Activated naive CD8-positive, alpha-beta T cell treated with anti-CD3 and anti-CD28 coated beads, Interleukin-2, amount 10 ng/mL, durations not matched to agents 7 days and 5 days (primary cell): ENCODE results near the gene CBLIF. TPM values are rescaled to one million over a fixed set of nuclear protein-coding genes. Genes with fewer than 3 reads are reported as not detected.
"Not testable (repeated sequence)": the region's sequence is repeated elsewhere in the genome, so short reads cannot be mapped to it uniquely, and the experiment has no call there.

Experiments used
- ATAC-seq: fragments of 150-1000 bp; cut with Tn5 transposase; one replicate; pipeline ENCODE4 v1.10.0; 2021; ENCODE audit warnings: low read depth, moderate library complexity
- POLR2A ChIA-PET: fragments of 350-600 bp; sonication (Branson Sonifier 250); formaldehyde crosslinking; loops from one replicate; lab custom pipeline; 2021; ENCODE audit warnings: antibody characterized with exemption; lab: Charles Lee
- DNase-seq: peaks from one replicate; pipeline ENCODE4 v3.0.0; 2021
- H3K27ac Mint-ChIP-seq: one replicate; pipeline ENCODE4 v1.8.0; 2022; ENCODE audit warnings: mild to moderate bottlenecking, mixed read lengths
- H3K27me3 Mint-ChIP-seq: one replicate; pipeline ENCODE4 v1.8.0; 2022; ENCODE audit warnings: mild to moderate bottlenecking, moderate library complexity, mixed read lengths
- H3K36me3 Mint-ChIP-seq: one replicate; pipeline ENCODE4 v1.8.0; 2021; ENCODE audit warnings: mild to moderate bottlenecking, mixed read lengths
- H3K4me1 Mint-ChIP-seq: one replicate; pipeline ENCODE4 v1.8.0; 2021; ENCODE audit warnings: mixed read lengths
- H3K4me3 Mint-ChIP-seq: one replicate; pipeline ENCODE4 v1.8.0; 2022; ENCODE audit warnings: mild to moderate bottlenecking, moderate library complexity, mixed read lengths
- H3K9me3 Mint-ChIP-seq: one replicate; pipeline ENCODE4 v1.8.0; 2021; ENCODE audit warnings: mixed read lengths
- total RNA-seq, 2 experiments: library from RNA; stranded (reverse); gene quantifications; one replicate each; pipeline ENCODE4 v1.2.3, GENCODE V29; 2021

Gene CBLIF
- total RNA-seq, 2 experiments from 2014 or later, result not detected

DNA sequence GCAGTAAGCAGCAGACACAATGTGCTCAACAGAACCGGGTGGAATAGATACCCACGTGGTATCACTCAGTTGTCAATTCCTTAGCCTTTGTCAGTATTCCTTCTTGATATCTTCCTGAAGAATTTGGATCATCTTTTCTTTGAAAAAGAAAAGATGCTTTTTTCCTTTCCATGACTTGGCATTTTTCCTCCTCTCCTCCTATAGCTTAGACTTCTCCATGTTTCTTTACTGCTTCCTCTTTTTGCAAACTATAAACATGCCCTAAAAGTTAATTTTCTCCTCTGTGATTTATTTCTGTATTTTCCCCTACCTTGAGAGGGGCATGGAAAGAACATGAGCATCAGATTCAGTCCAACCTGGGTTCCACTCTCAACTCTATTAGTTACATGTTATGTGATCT, 11.7 kb downstream of the CBLIF start:
- Mint-ChIP-seq H3K9me3 (no peaks in the 10 kb centered on the region), H3K4me1 (peaks cover 3% of the 10 kb centered on the region), H3K4me3 (no peak overlapping the region), H3K27ac (no peak overlapping the region), H3K36me3 (no peaks in the 10 kb centered on the region), H3K27me3 (no peaks in the 10 kb centered on the region)
- no peak for ATAC-seq
- POLR2A ChIA-PET, result no interaction called here
- no peak for DNase-seq

DNA sequence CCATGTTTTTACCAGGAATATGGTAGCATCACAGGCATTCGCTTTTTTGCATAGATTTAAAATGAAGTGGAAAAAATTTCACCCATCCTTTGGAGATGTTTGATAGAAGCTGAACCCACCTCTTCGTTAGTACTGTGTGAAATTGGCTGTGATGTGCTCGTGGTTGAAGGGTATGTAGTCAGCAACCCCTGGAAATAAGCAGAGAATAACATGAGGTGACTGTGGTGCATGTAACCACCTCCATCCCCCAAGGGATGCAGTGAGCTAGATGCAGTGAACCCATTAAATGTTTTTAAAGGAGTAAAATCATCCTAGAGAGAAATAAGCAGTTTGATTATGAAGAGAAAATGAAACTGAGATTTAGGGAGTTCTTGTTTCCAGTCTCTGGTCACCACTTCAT, 15.9 kb downstream of the CBLIF start:
- H3K4me3 Mint-ChIP-seq, result no peak overlapping the region

GRCh38 chr11:59822989-59823566, 22.2 kb downstream of the CBLIF start:
- H3K27me3 Mint-ChIP-seq, result peaks cover 2% of the 10 kb centered on the region
- H3K4me3 Mint-ChIP-seq, result no peak overlapping the region
- POLR2A ChIA-PET, result no interaction called here
- H3K36me3 Mint-ChIP-seq, result no peaks in the 10 kb centered on the region
- ATAC-seq (peak; percentile 78), DNase-seq (no peak)
- H3K9me3 Mint-ChIP-seq, result no peaks in the 10 kb centered on the region
- H3K4me1 Mint-ChIP-seq, result peaks cover 10% of the 10 kb centered on the region
- H3K27ac Mint-ChIP-seq, result no peak overlapping the region

More for the DNA sequence above, 15.9 kb downstream of the CBLIF start:
- no peak for DNase-seq
- ATAC-seq, result no peak
- Mint-ChIP-seq H3K36me3 (no peaks in the 10 kb centered on the region), H3K4me1 (peaks cover 3% of the 10 kb centered on the region), H3K9me3 (no peaks in the 10 kb centered on the region), H3K27me3 (peaks cover 2% of the 10 kb centered on the region), H3K27ac (no peak overlapping the region)
- POLR2A ChIA-PET, result no interaction called here

- Mint-ChIP-seq H3K4me1 (peaks cover 17% of the 10 kb centered on the region), H3K36me3 (peaks cover 8% of the 10 kb centered on the region), H3K9me3 (no peaks in the 10 kb centered on the region), H3K4me3 (no peak overlapping the region), H3K27ac (peak overlapping the region; percentile 32), H3K27me3 (peaks cover 2% of the 10 kb centered on the region)
- no peak for DNase-seq
- ATAC-seq, result peak; percentile 49
- POLR2A ChIA-PET, result no interaction called here
Measured at GRCh38 chr11:59818572-59818971, 26.7 kb downstream of the CBLIF start.

GRCh38 chr11:59816434-59816833, 28.9 kb downstream of the CBLIF start:
- H3K4me3 Mint-ChIP-seq, ATAC-seq, H3K9me3 Mint-ChIP-seq, H3K27me3 Mint-ChIP-seq, H3K27ac Mint-ChIP-seq, DNase-seq: not testable (repeated sequence)
- Mint-ChIP-seq H3K4me1 (peaks cover 16% of the 10 kb centered on the region), H3K36me3 (peaks cover 11% of the 10 kb centered on the region)
- POLR2A ChIA-PET, result interaction anchor here (1.0 kb wide), 2 partner anchors 15 to 62 kb away, joined by 3 read pairs; no protein-coding TSS in a partner anchor

DNA sequence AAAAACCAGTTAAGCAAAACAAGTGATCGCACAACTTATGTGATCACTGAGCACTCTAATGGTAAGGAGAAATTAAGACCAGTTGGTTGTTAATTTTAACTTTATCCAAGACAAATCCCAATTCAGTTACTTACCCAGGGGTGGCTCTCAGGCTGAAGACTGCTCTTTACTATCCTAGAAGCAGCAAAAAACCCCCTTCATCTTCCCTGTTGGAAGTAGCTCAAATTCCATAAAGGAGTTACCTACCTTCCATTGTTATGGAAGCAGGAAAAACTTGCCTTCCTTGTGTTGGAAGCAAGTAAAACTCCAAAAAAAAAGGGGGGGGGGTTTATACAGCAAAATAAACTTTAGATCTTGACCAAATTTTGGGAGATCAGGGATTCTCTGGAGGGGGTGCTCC, 29.5 kb downstream of the CBLIF start:
- no peak for DNase-seq
- H3K27me3 Mint-ChIP-seq, result peaks cover 2% of the 10 kb centered on the region
- POLR2A ChIA-PET, result interaction anchor here (0.6 to 1.0 kb wide), 2 partner anchors 61 to 218 kb away, joined by 3 read pairs; no protein-coding TSS in a partner anchor
- H3K36me3 Mint-ChIP-seq, result peaks cover 15% of the 10 kb centered on the region
- no peak overlapping the region for H3K4me3 Mint-ChIP-seq
- H3K9me3 Mint-ChIP-seq, result peaks cover 2% of the 10 kb centered on the region
- H3K4me1 Mint-ChIP-seq, result peaks cover 23% of the 10 kb centered on the region
- no peak for ATAC-seq
- no peak overlapping the region for H3K27ac Mint-ChIP-seq

DNA sequence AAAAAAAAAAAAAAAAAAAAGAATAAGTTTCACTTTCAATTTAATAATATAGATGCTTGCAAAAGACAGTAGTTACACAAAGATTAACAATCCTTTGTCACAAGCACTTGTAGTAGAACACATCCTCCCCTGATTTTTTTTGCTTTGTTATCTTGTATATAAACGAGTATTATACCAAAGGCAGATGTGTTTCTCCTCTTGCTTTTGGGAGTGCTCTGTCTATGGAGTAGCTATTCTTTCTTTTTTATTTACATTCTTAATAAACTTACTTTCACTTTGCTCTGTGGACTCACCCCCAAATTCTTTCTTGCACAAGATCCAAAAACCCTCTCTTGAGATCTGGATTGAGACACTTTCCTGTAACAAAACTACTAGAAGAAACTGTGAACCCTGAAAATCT, 31.3 kb downstream of the CBLIF start:
- Mint-ChIP-seq H3K27me3 (peaks cover 2% of the 10 kb centered on the region), H3K4me3 (peak overlapping the region; percentile 60), H3K4me1 (peaks cover 25% of the 10 kb centered on the region), H3K9me3 (peaks cover 2% of the 10 kb centered on the region), H3K36me3 (peaks cover 17% of the 10 kb centered on the region), H3K27ac (peak overlapping the region; percentile 74)
- DNase-seq, result no peak
- no peak for ATAC-seq
- POLR2A ChIA-PET, result interaction anchor here (0.7 kb wide), 2 partner anchors 31 to 279 kb away, joined by 6 to 7 read pairs; no protein-coding TSS in a partner anchor

- peaks cover 19% of the 10 kb centered on the region for H3K36me3 Mint-ChIP-seq
- ATAC-seq (no peak), DNase-seq (no peak)
- peak overlapping the region; percentile 21 for H3K27ac Mint-ChIP-seq
- H3K9me3 Mint-ChIP-seq, result peaks cover 2% of the 10 kb centered on the region
- POLR2A ChIA-PET, result interaction anchor here (0.7 kb wide), 2 partner anchors 30 to 279 kb away, joined by 6 to 7 read pairs; no protein-coding TSS in a partner anchor
- H3K4me3 Mint-ChIP-seq, result peak overlapping the region; percentile 30
- peaks cover 2% of the 10 kb centered on the region for H3K27me3 Mint-ChIP-seq
- peaks cover 23% of the 10 kb centered on the region for H3K4me1 Mint-ChIP-seq
Measured at GRCh38 chr11:59813364-59813763, 31.9 kb downstream of the CBLIF start.

DNA sequence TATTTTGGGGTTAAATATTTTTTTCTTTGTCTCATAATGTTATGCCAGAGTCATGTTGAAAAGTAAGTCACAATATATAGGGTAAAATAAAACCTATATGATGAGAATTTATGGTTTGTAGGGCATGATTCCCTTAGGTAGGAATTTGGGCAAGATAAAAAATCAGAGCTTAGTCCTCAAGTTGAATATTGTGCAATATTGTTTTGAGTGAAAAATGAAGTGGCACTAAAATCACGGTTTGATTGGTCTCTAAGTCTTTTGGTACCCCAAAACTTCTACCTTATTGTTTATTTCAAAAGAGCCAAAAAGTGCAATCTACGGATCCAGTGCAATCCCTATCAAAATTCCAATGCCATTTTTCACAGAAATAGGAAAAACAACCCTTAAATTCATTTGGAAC, 33.1 kb downstream of the CBLIF start:
- POLR2A ChIA-PET, result no interaction called here
- H3K27me3 Mint-ChIP-seq, result peaks cover 2% of the 10 kb centered on the region
- peak overlapping the region; percentile 25 for H3K27ac Mint-ChIP-seq
- ATAC-seq (no peak), DNase-seq (no peak)
- peaks cover 19% of the 10 kb centered on the region for H3K36me3 Mint-ChIP-seq
- H3K4me1 Mint-ChIP-seq, result peaks cover 23% of the 10 kb centered on the region
- peaks cover 2% of the 10 kb centered on the region for H3K9me3 Mint-ChIP-seq
- no peak overlapping the region for H3K4me3 Mint-ChIP-seq

DNA sequence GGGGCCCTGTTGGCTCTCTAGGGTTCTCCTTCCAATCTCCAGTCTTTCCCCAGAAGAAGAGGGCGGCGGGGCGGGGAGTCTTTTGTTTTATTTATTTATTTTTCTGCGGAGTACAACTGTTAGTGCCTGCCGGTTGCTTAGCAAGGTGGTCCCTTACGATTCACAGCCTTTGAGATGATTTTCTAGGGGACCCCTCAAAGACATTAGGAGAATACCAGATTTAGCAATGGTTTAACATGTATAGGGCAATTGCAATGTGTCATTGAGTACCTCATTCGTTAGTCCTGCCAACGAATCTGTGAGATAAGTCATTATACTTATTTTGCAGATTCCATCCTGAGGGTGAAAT, 34.4 kb downstream of the CBLIF start:
- Mint-ChIP-seq H3K9me3 (peaks cover 2% of the 10 kb centered on the region), H3K27ac (peak overlapping the region; percentile 93), H3K4me1 (peaks cover 27% of the 10 kb centered on the region), H3K36me3 (peaks cover 24% of the 10 kb centered on the region), H3K27me3 (no peaks in the 10 kb centered on the region), H3K4me3 (peak overlapping the region; percentile 94)
- POLR2A ChIA-PET, result interaction anchor here (1.0 to 4.3 kb wide), 7 partner anchors 9 to 196 kb away, joined by 5 to 42 read pairs (median 9); partner anchors contain the start of genes OSBP, PATL1 and STX3
- ATAC-seq (no peak), DNase-seq (no peak)

GRCh38 chr11:59810189-59810910, 34.9 kb downstream of the CBLIF start, which contains the start of gene MRPL16:
MRPL16 (minus strand) TSS chr11:59810778; CDS start chr11:59810658, 120 bp downstream.
- peaks cover 27% of the 10 kb centered on the region for H3K4me1 Mint-ChIP-seq
- POLR2A ChIA-PET, result interaction anchor here (1.0 to 4.3 kb wide), 9 partner anchors 9 to 195 kb away, joined by 3 to 42 read pairs (median 6); partner anchors contain the start of genes OSBP, PATL1 and STX3
- H3K4me3 Mint-ChIP-seq, result peak within 1 kb of the TSS; percentile 94
- H3K27me3 Mint-ChIP-seq, result no peaks in the 10 kb centered on the region
- H3K27ac Mint-ChIP-seq, result peak within 1 kb of the TSS; percentile 93
- peak; percentile 98 for ATAC-seq
- H3K36me3 Mint-ChIP-seq, result peaks cover 24% of the 10 kb centered on the region
- peak; percentile 88 for DNase-seq
- peaks cover 2% of the 10 kb centered on the region for H3K9me3 Mint-ChIP-seq

DNA sequence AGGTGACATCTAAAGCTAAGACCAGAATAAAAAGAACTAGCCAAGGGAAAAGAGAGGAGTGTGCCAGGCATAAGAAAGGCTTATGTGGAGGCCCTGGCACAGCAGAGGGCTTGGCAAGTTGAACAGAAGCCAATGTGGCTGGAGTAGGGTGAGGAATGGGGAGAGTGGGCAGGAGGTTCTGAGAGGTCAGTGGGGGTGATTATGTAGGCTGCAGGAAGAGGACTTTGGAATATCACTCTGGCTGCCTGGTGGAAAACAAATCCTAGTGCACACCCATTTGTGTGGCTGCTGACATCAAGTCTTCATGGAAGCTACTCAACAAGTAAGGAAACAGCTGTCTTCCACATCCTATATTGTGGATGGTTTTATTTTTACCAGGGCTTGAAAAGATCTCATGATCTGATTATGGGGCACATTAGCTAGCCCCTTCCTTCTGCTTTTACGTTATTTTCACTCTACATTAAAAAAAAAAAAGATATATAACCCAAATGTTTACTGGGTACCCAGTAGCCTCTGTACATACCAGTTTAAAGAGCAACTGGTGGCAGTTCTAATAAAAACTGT, 38.2 kb downstream of the CBLIF start:
- Mint-ChIP-seq H3K9me3 (no peaks in the 10 kb centered on the region), H3K27me3 (no peaks in the 10 kb centered on the region), H3K27ac (peak overlapping the region; percentile 30), H3K4me3 (peak overlapping the region; percentile 42), H3K4me1 (peaks cover 31% of the 10 kb centered on the region), H3K36me3 (peaks cover 31% of the 10 kb centered on the region)
- no peak for DNase-seq
- no peak for ATAC-seq
- POLR2A ChIA-PET, result interaction anchor here (1.4 to 4.3 kb wide), 3 partner anchors 41 to 56 kb away, joined by 3 to 42 read pairs (median 4); partner anchors contain the start of gene STX3

- Mint-ChIP-seq H3K36me3 (peaks cover 41% of the 10 kb centered on the region), H3K9me3 (no peaks in the 10 kb centered on the region), H3K4me3 (no peak overlapping the region), H3K27me3 (no peaks in the 10 kb centered on the region), H3K27ac (no peak overlapping the region), H3K4me1 (peaks cover 38% of the 10 kb centered on the region)
- POLR2A ChIA-PET, result interaction anchor here (1.6 kb wide), 1 partner anchor 48 kb away, joined by 7 read pairs; no protein-coding TSS in a partner anchor
- ATAC-seq (no peak), DNase-seq (no peak)
Measured at GRCh38 chr11:59804061-59804460, 41.2 kb downstream of the CBLIF start.
